ENCODE measurements around the gene ANKRD23.
A peak's percentile ranks its signal among the peaks of the same experiment; 100 is the strongest.

DNA sequence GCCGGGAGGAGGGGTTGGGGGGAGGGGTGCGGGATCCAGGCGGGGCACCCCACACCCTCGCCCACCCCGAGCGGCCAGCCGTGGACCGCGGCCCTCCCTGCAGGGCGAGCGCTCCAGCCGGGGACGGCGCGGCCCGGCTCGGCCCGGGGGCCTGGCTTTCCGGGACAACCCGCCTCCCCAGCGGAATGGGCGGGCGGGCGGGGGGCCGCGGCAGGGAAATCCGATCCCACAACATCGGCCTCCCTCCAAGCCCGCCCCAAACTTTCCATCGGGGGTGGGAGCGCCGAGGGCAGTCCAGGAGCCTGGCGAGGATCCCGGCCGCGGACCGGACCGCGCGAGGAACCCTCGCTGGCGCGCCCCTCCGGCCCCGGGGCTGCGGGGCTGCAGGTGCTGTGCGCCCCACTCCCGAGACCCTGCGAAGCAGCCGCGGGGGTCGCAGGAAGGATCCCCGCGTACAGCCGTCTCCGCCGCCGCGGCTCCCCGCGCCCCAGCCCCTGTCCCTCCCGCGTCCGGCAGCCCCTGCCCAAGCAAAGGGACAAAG, 25.5 kb upstream of the ANKRD23 start:
- TF ChIP-seq, protein P1, sequence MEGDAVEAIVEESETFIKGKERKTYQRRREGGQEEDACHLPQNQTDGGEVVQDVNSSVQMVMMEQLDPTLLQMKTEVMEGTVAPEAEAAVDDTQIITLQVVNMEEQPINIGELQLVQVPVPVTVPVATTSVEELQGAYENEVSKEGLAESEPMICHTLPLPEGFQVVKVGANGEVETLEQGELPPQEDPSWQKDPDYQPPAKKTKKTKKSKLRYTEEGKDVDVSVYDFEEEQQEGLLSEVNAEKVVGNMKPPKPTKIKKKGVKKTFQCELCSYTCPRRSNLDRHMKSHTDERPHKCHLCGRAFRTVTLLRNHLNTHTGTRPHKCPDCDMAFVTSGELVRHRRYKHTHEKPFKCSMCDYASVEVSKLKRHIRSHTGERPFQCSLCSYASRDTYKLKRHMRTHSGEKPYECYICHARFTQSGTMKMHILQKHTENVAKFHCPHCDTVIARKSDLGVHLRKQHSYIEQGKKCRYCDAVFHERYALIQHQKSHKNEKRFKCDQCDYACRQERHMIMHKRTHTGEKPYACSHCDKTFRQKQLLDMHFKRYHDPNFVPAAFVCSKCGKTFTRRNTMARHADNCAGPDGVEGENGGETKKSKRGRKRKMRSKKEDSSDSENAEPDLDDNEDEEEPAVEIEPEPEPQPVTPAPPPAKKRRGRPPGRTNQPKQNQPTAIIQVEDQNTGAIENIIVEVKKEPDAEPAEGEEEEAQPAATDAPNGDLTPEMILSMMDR (conservative IDR thresholded peaks at IDR 0.05): peak; percentile 47
- TF ChIP-seq ZFX (IDR thresholded peaks at IDR 0.05): no peak
